K562 (cell line): ENCODE results near the gene KCP. TPM values are rescaled to one million over a fixed set of nuclear protein-coding genes. Genes with fewer than 3 reads are reported as not detected.

Experiments
- CCNT2 ChIP-seq: IDR thresholded peaks from 2 replicates; pipeline ENCODE4 v1.6.1; 2011; ENCODE audit warnings: borderline replicate concordance, low read depth, mild to moderate bottlenecking, moderate library complexity, mixed read lengths, low read length; ENCODE audit not compliant: insufficient read length; ENCODE audit errors: extremely low read depth
- ELF2 ChIP-seq: fragments of 250-450 bp; sonication (Bioruptor Pico); IDR thresholded peaks from 2 replicates; pipeline ENCODE4 v1.5.0; 2021; ENCODE audit warnings: mild to moderate bottlenecking
- KAT8 ChIP-seq: fragments of 450-650 bp; IDR thresholded peaks from 2 replicates; pipeline ENCODE4 v1.6.1; 2016; ENCODE audit warnings: low read depth, mild to moderate bottlenecking
- LARP7 ChIP-seq: fragments of 450-650 bp; IDR thresholded peaks from 2 replicates; pipeline ENCODE4 v1.6.1; 2016
- NUFIP1 ChIP-seq: fragments of 450-650 bp; IDR thresholded peaks from 2 replicates; pipeline ENCODE4 v1.6.1; 2018; ENCODE audit not compliant: partially characterized antibody
- SIN3A ChIP-seq, 2 experiments: fragments of 150-350 bp in 1 of 2; IDR thresholded peaks; 2 replicates each; pipeline ENCODE4 v1.6.1; 2011 to 2016; ENCODE audit warnings: borderline replicate concordance in 2 of 2, low read depth in 2 of 2, low read length in 2 of 2, mild to moderate bottlenecking in 2 of 2, moderate library complexity in 2 of 2; ENCODE audit not compliant: control insufficient read depth in 1 of 2
- TARDBP ChIP-seq: fragments of 450-650 bp; IDR thresholded peaks from 2 replicates; pipeline ENCODE4 v1.6.1; 2016
- ZFP1 ChIP-seq: fragments of 450-650 bp; formaldehyde crosslinking; IDR thresholded peaks from 2 replicates; pipeline ENCODE4 v1.4.0; 2020; ENCODE audit warnings: mild to moderate bottlenecking, mixed read lengths
- ZNF24 ChIP-seq: fragments of 450-650 bp; IDR thresholded peaks from 2 replicates; pipeline ENCODE4 v1.6.1; 2016
- ZNF324 ChIP-seq: fragments of 250-450 bp; sonication (Bioruptor Pico); IDR thresholded peaks from 2 replicates; pipeline ENCODE4 v1.4.0; 2020; ENCODE audit warnings: mild to moderate bottlenecking
- polyA plus RNA-seq, 8 experiments: library from polyadenylated mRNA; depleted of rRNA in 4 of 8; stranded (reverse) in 5 of 8; unstranded in 3 of 8; fragments of >200 nt; fragmentation: Nextera tagmentation in 2 of 8; fragmentation: Illumina TruSeq in 1 of 8; extraction: Ambion mirVana in 2 of 8; extraction: Trizol in 1 of 8; gene quantifications; 2 replicates each; pipeline versions ENCODE4 v1.2.1 to v1.2.3, GENCODE V29; 2011 to 2014; ENCODE audit warnings: inconsistent platforms in 1 of 8, missing spikeins in 1 of 8
- total RNA-seq, 7 experiments: library from RNA; depleted of rRNA in 6 of 7; stranded (reverse); fragments of >200 nt in 6 of 7; fragmentation: Illumina TruSeq in 2 of 7; extraction: Trizol in 2 of 7; gene quantifications; 2 replicates each; pipeline versions ENCODE4 v1.2.1 to v1.2.3, GENCODE V29; 2011 to 2021; ENCODE audit warnings: low replicate concordance in 1 of 7
- TF ChIP-seq, protein P1 (sequence below): fragments of 250-450 bp; sonication (Bioruptor Pico); IDR thresholded peaks from 2 replicates; pipeline ENCODE4 v1.4.0; 2020; ENCODE audit warnings: mild to moderate bottlenecking, moderate library complexity, borderline replicate concordance
- TF ChIP-seq, protein P2 (sequence below): fragments of 450-650 bp; IDR thresholded peaks from 2 replicates; pipeline ENCODE4 v1.7.0; 2016; ENCODE audit warnings: borderline replicate concordance
- TF ChIP-seq, protein P3 (sequence below), 2 experiments: fragments of 450-650 bp in 1 of 2; IDR thresholded peaks; 2 replicates each; pipeline ENCODE4 v1.6.1; 2011 to 2017; ENCODE audit warnings: low read depth in 2 of 2, antibody characterized with exemption in 1 of 2, borderline replicate concordance in 1 of 2, low read length in 1 of 2, mild to moderate bottlenecking in 1 of 2, mixed read lengths in 1 of 2; ENCODE audit not compliant: control insufficient read depth in 1 of 2
- TF ChIP-seq, protein P4 (sequence below): sonication (generic); formaldehyde crosslinking; IDR thresholded peaks from 2 replicates; pipeline ENCODE4 v1.8.0; 2023; ENCODE audit warnings: mild to moderate bottlenecking, missing genetic modification reagents
- TF ChIP-seq, protein P5 (sequence below): sonication (generic); formaldehyde crosslinking; IDR thresholded peaks from 2 replicates; pipeline ENCODE4 v1.8.0; 2022; ENCODE audit warnings: mild to moderate bottlenecking, missing genetic modification reagents, borderline replicate concordance

Gene KCP
- total and polyA plus RNA-seq, 9 of the 15 experiments (the other 6 are each of a cell fraction or from before 2014, with no cell fraction given), result 0.06 to 0.17 (median 0.12) TPM; not detected in 3

DNA sequence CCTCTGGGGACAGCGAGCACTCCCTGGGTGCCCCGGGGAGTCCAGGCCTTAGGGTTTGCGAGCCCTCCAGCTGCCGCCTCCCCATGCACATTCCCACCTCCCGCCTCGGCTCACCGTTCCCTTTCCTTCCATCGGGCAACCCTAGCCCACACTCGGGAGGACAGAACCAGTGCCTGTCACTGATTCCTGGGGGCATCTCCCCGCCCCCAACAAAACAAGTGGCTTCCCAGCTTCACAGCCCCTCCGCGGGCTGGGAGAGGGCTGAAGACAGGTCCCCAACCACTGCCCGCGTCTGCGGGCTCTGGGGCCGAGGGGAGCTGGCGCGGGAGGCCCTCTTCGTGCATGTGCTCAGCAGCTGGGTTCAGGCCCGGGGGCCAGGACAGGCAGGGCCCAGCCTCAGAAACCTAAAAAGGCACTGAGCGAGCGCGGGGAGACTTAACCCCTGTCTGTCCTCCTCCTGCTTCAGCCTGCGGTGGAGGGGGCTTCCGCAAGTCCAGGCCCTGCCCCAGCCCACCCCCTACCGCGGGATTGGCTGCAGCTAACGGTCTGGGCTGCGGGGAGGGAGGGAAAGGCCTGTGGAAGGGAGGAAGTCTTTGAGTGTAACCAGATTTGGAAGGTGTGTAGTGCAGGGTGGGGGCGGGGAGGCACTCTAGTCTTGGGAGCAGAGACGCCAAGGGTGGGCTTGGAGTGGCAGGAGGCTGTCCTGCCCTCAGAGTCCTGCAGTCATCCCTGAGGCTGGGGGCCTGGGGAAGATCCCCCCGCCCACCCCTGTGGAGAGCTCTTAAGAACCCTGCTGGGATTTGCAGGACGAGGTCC, 79.1 kb downstream of the KCP start (continued):
- TF ChIP-seq CCNT2, result peak; percentile 67
- TF ChIP-seq NUFIP1, result no peak
- TF ChIP-seq, protein P1, sequence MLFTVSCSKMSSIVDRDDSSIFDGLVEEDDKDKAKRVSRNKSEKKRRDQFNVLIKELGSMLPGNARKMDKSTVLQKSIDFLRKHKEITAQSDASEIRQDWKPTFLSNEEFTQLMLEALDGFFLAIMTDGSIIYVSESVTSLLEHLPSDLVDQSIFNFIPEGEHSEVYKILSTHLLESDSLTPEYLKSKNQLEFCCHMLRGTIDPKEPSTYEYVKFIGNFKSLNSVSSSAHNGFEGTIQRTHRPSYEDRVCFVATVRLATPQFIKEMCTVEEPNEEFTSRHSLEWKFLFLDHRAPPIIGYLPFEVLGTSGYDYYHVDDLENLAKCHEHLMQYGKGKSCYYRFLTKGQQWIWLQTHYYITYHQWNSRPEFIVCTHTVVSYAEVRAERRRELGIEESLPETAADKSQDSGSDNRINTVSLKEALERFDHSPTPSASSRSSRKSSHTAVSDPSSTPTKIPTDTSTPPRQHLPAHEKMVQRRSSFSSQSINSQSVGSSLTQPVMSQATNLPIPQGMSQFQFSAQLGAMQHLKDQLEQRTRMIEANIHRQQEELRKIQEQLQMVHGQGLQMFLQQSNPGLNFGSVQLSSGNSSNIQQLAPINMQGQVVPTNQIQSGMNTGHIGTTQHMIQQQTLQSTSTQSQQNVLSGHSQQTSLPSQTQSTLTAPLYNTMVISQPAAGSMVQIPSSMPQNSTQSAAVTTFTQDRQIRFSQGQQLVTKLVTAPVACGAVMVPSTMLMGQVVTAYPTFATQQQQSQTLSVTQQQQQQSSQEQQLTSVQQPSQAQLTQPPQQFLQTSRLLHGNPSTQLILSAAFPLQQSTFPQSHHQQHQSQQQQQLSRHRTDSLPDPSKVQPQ (CRISPR knock-in tag), result no peak
- TF ChIP-seq, protein P2, sequence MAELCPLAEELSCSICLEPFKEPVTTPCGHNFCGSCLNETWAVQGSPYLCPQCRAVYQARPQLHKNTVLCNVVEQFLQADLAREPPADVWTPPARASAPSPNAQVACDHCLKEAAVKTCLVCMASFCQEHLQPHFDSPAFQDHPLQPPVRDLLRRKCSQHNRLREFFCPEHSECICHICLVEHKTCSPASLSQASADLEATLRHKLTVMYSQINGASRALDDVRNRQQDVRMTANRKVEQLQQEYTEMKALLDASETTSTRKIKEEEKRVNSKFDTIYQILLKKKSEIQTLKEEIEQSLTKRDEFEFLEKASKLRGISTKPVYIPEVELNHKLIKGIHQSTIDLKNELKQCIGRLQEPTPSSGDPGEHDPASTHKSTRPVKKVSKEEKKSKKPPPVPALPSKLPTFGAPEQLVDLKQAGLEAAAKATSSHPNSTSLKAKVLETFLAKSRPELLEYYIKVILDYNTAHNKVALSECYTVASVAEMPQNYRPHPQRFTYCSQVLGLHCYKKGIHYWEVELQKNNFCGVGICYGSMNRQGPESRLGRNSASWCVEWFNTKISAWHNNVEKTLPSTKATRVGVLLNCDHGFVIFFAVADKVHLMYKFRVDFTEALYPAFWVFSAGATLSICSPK, result no peak
- no peak for TF ChIP-seq LARP7
- no peak for TF ChIP-seq ZNF24
- TF ChIP-seq, protein P3, sequence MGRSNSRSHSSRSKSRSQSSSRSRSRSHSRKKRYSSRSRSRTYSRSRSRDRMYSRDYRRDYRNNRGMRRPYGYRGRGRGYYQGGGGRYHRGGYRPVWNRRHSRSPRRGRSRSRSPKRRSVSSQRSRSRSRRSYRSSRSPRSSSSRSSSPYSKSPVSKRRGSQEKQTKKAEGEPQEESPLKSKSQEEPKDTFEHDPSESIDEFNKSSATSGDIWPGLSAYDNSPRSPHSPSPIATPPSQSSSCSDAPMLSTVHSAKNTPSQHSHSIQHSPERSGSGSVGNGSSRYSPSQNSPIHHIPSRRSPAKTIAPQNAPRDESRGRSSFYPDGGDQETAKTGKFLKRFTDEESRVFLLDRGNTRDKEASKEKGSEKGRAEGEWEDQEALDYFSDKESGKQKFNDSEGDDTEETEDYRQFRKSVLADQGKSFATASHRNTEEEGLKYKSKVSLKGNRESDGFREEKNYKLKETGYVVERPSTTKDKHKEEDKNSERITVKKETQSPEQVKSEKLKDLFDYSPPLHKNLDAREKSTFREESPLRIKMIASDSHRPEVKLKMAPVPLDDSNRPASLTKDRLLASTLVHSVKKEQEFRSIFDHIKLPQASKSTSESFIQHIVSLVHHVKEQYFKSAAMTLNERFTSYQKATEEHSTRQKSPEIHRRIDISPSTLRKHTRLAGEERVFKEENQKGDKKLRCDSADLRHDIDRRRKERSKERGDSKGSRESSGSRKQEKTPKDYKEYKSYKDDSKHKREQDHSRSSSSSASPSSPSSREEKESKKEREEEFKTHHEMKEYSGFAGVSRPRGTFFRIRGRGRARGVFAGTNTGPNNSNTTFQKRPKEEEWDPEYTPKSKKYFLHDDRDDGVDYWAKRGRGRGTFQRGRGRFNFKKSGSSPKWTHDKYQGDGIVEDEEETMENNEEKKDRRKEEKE (IDR thresholded peaks at IDR 0.05; ENCODE audit: borderline replicate concordance in 1 of 2, control insufficient read depth in 1 of 2, low read depth in 2 of 2, low read length in 1 of 2), result no peak
- TF ChIP-seq TARDBP, result no peak; the same call in 1 of the 2 replicates
- TF ChIP-seq, protein P4, sequence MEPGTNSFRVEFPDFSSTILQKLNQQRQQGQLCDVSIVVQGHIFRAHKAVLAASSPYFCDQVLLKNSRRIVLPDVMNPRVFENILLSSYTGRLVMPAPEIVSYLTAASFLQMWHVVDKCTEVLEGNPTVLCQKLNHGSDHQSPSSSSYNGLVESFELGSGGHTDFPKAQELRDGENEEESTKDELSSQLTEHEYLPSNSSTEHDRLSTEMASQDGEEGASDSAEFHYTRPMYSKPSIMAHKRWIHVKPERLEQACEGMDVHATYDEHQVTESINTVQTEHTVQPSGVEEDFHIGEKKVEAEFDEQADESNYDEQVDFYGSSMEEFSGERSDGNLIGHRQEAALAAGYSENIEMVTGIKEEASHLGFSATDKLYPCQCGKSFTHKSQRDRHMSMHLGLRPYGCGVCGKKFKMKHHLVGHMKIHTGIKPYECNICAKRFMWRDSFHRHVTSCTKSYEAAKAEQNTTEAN, result no peak
- TF ChIP-seq SIN3A (IDR thresholded peaks at IDR 0.05; ENCODE audit: borderline replicate concordance in 2 of 2, control insufficient read depth in 1 of 2, low read depth in 2 of 2, low read length in 2 of 2), result peak in 1 of 2 experiments; percentile 74; a peak in 2 of 4 replicates
- TF ChIP-seq ELF2 (CRISPR knock-in tag), result peak; percentile 80; the same call in 1 of the 2 replicates
- no peak for TF ChIP-seq ZNF324 (CRISPR knock-in tag)
- TF ChIP-seq, protein P5, sequence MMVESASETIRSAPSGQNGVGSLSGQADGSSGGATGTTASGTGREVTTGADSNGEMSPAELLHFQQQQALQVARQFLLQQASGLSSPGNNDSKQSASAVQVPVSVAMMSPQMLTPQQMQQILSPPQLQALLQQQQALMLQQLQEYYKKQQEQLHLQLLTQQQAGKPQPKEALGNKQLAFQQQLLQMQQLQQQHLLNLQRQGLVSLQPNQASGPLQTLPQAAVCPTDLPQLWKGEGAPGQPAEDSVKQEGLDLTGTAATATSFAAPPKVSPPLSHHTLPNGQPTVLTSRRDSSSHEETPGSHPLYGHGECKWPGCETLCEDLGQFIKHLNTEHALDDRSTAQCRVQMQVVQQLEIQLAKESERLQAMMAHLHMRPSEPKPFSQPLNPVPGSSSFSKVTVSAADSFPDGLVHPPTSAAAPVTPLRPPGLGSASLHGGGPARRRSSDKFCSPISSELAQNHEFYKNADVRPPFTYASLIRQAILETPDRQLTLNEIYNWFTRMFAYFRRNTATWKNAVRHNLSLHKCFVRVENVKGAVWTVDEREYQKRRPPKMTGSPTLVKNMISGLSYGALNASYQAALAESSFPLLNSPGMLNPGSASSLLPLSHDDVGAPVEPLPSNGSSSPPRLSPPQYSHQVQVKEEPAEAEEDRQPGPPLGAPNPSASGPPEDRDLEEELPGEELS (CRISPR knock-in tag), result no peak
- TF ChIP-seq KAT8, result no peak
- no peak for TF ChIP-seq ZFP1
